Measurements from ENCODE around the gene TSPAN15.

Gene TSPAN15

DNA sequence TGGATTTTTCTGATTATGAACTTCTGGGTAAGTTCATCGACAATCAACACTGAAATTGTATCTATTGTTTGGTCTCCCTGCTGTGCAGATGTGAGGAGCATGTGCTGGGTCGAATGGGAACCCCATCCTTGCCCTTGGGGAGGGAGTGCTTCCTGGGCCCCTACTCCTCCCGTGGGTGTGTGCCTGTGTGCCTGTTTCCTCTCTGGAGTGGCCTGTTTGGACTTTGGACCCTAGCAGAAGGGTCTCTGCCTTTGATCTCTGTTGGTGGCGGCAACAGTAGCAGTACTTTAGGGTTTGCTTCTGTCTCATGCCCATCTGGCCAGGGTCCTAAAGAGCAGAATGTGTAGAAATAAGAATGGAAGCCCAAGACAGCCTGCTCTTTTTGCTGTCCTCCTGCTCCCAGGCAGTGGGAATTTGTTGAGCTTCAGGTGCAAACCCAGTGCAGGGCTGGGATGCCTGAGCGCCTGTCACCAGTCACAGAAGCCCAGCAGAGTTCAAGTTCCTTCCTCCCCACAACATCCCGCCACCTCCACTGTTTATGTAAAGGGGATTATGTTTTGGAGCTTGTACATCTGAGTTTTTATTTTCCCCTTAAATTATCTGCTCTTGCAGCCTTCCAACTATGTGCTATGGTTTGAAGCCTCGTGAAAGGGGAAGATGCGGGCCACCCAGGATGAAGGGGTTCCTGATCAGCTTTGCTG lies 33.1 kb upstream of the TSPAN15 start:
- no peak for DNase-seq

GRCh38 chr10:69419096-69419743 lies 32.0 kb upstream of the TSPAN15 start:
- DNase-seq = no peak

DNA sequence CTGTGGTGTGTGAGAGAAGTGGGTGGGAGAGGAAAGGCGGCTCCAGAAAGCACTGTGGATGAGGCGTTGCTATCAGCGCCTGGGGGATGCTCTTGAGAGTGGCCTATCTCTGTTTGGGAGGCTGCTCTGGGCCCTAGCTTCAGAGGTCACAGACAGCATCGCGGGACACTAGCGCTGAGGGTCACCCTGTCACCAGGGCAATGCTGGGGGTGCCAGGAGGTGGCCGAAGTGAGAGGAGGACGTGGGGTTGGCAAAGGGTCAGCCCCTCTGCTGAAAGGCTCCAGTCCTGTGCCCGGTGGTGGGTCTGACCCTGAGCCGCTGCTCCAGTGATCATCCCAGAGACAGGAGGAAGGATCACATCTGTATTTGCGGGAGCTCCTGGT lies 31.5 kb upstream of the TSPAN15 start:
- no peak for DNase-seq

- DNase-seq = no peak
These were observed 29.5 kb upstream of the TSPAN15 start for GRCh38 chr10:69421611-69422308.

GRCh38 chr10:69422676-69423075 lies 28.6 kb upstream of the TSPAN15 start:
- no peak for DNase-seq

DNA sequence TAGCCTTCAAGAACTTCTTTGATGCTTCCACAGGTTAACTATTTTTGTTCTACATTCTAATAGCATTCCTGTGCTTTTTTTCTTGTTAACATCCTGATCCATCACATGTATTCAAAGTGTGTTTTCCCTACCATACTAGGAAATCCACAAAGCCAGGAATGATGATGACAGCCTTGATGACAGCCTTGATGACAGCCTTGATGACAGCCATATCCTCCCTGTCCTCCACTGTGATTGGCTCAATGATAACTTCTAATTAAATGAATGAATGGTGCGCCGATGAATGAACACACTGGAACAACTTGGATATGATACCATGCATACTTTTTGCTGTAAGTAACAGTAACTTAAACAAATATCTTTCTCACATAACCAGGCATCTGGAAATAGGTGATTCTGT lies 26.2 kb upstream of the TSPAN15 start:
- DNase-seq = no peak

GRCh38 chr10:69425511-69426298 lies 25.6 kb upstream of the TSPAN15 start:
- peak in 1 of 2 experiments; percentile 24 for DNase-seq

DNA sequence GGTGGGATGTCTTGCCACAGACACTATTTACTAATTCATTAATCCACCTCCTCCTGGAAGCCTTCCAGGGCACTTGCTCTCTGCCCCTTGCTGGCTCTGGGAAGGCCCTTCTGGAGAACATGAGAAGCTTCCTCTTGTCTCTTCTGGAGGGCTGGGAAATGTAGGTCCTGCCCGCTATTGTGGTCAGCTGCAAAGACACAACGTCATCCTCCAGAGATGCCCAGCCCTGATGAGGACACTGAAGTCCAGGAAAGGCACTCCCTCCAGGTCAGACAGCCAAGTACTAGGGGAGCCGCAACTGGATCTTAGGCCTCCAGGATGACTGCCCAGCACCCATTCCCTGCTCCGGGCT lies 24.9 kb upstream of the TSPAN15 start:
- DNase-seq = no peak

- DNase-seq = no peak
These were observed 23.1 kb upstream of the TSPAN15 start for GRCh38 chr10:69428165-69428564.

DNA sequence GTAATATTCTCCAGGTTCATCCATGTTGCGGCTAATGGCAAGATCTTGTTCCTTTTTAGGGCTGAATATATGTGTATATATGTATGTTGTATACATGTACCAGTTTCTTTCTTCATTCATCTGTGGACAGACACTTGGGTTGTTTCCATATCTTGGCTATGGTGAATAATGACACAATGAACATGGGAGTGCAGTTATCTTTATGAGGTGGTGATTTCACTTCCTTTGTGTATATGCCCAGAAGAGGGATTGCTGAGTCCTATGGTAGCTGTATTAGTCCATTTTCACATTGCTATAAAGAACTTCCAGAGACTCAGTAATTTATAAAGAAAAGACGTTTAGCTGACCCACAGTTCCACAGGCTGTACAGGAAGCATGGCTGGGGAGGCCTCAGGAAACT lies 17.1 kb upstream of the TSPAN15 start:
- DNase-seq = no peak

- no peak for DNase-seq
These were observed 16.3 kb upstream of the TSPAN15 start for GRCh38 chr10:69434926-69435325.

DNA sequence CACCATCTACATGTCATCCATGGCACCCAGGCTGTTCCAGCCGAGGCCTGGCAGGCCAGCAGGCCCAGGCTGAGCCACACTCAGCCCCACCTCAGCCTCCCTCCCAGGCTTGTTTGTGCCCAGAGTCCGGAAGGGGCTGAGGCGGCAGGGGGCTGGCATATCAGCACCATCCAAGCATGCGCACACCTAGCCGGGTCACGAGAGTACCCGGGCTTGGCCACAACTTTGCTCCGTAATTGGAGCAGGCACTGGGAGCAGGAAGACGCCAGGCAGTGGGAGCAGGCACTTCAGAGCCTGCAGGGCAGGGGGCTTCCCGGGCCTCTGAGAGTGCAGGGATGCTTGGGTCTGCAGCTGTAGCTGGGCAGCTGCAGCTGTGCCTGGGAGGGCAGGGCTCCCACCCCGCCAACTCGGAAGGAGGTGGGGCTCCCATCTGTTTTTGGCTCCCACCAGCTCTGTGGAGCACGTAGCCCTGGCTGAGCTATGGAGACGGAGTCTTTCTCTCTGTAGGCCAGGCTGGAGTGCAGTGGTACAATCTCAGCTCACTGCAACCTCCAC lies 15.2 kb upstream of the TSPAN15 start:
- no peak for DNase-seq

DNA sequence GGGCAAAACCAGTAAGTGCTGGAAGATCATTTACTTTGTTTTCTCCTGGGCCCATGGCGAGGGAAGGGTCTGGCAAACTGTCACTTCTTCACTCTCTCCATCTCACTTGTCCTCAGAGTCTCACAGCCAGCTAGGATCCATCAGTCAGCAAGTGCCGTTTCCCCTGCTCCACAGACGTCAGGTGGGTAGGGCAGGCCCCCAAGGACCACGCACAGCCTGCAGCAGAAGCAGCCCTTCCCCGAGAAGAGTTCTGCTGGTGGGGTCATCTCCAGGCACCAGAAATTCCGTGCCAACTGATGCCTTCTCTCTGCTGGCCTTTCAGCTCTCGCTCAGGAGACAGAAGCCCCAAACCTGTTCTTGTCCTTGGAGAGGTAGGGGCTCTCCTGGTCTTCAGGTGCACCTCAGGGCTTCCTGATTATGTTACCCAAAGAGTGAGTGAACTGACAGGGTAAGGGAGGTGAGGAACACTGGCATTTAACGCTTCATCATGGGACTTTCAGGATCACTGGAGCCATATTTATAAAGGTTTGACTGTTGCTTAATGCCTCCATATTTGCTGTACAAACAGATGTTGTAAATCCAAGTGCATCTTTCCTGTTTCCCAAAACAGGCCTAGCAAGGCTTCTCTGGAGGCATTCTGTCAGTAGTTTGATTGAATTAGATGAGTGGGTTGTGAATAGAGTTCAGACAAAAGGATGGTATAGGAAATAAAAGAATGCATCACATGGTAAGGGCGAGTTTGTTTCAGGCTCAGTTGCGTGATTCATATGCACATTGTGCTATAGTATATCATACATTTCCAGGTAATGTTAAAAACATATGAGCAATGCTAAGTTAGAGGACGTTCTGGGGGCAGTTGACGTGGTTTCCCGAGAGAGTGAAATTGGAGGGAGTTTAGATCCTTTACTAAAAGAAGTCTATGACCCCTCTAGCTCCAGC lies 13.7 kb upstream of the TSPAN15 start:
- no peak for DNase-seq

DNA sequence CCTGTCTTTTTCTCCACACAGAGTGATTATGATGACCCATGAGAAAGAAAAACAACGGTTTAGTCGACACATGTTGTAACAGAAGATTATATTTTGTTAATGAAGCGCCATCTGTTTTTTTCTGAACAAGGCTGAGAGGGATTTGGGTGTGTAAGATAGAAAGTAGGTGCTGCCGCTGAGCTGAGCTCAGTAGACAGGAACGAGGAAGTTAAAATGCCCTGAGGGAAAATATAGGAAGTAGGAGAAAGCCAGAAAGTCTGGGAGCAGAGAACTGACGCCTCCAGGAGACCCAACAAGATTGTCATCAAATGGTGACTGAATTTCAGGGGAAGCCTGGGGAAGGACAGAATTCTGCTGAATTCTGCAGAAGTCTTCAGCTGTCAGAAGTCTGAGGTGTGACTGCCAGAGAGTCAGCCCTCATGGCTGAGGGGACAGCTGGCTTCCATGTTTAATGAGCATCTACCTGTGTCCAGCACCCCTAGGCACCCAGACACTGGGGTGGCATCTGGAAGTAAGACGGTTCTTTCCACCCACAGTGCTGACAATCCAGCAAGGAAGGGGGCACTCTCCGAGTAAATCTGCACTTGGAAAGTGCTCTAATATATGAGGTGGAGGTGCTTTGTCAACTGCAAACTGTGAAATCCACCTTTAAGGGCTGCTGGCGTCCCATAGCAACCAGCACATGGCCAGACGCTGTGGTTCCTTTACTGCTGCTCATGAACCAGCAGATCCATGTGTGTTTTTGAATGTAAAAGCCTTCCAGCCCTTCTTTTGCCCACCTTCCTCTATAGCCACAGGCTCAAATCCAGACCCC lies 12.5 kb upstream of the TSPAN15 start:
- DNase-seq = no peak

DNA sequence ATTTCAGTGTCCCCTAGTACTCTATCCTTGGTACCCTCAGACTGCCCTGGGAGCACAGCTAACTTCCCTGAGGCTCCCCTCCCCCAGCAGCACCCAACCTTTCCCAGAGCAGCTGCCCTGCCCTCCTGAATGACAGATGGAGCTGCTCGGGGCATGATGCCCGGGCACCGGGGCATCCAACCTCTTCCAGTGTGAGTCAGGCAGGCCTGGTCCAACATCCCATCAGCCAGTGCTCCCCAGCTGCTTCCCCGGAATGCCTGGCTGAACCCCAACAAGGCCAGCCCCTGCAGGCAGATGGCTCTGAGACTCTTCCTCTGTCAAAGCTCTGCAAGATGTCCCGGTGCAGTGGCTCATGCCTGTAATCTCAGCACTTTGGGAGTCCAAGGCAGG lies 11.9 kb upstream of the TSPAN15 start:
- no peak for DNase-seq

- no peak for DNase-seq
These were observed 11.3 kb upstream of the TSPAN15 start for GRCh38 chr10:69439813-69440506.

GRCh38 chr10:69443354-69443753 lies 7.9 kb upstream of the TSPAN15 start:
- DNase-seq = no peak

DNA sequence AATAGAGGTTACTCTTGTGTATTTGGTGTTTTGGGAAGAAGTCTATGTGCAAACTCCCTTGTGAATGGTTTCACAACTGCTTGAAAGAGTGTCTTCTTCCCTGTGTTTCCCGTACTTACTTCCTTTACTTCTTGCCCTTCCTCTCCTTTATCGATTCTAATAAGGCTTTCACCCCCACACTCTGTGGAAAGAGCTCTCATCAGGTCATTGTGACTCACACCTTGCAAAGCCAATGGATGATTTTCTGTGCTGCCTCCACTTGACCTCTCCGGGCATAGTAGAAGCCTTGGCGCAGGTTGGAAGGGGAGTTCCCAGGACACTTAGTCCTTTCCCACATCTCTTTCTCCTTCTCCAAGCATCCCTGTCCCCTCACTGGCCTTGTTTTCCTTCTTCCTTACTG lies 6.2 kb upstream of the TSPAN15 start:
- DNase-seq = no peak

DNA sequence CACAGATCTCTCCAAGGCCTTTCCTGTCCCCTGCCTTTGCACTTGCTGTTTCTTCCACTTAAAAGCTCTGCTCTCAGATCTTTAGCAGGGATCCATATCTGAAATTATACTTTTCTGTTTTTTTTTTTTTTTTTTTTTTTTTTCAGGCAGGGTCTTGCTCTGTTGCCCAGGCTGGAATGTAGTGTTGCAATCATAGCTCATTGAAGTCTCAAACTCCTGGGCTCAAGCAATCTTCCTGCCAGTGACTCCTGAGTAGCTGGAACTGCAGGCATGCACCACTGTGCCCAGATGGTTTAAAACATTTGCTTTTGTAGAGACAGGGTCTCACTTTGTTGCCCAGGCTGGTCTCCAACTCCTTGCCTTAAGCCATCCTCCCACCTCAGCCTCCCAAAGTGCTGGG lies 5.0 kb upstream of the TSPAN15 start:
- DNase-seq = no peak

- no peak for DNase-seq
These were observed 4.6 kb upstream of the TSPAN15 start for GRCh38 chr10:69446650-69447151.

Data from stimulated activated CD4-positive, alpha-beta T cell treated with anti-CD3 and anti-CD28 coated beads, Interleukin-4, amount 100 ng/mL, for 4 hours (primary cell).